WTC11 (cell line): ENCODE measurements around the gene MACROD2. TPM values are rescaled to one million over a fixed set of nuclear protein-coding genes. Genes with fewer than 3 reads are reported as not detected.

Experiments
- ATAC-seq: fragments of 200-7000 bp; cut with Tn5 transposase; 2 replicates; pipeline ENCODE4 v1.10.0; 2021; ENCODE audit warnings: mild to moderate bottlenecking, moderate library complexity
- CTCF ChIA-PET: fragments of 300-600 bp; sonication (Branson Sonifier 250); formaldehyde crosslinking; loops from one replicate; lab custom pipeline; 2021; ENCODE audit warnings: antibody characterized with exemption; lab: Charles Lee
- POLR2A ChIA-PET: fragments of 350-600 bp; sonication (Branson Sonifier 250); formaldehyde crosslinking; loops from one replicate; lab custom pipeline; 2021; ENCODE audit warnings: antibody characterized with exemption; lab: Charles Lee
- DNase-seq: peaks from one replicate; pipeline ENCODE4 v3.0.0; 2021; ENCODE audit warnings: low spot score
- H3K27ac Mint-ChIP-seq: 2 replicates; pipeline ENCODE4 v1.8.0; 2021; ENCODE audit warnings: mixed read lengths
- H3K27me3 Mint-ChIP-seq: 2 replicates; pipeline ENCODE4 v1.8.0; 2021; ENCODE audit warnings: low read depth, mild to moderate bottlenecking, moderate library complexity, mixed read lengths
- H3K36me3 Mint-ChIP-seq: 2 replicates; pipeline ENCODE4 v1.8.0; 2021; ENCODE audit warnings: mixed read lengths
- H3K4me1 Mint-ChIP-seq: 2 replicates; pipeline ENCODE4 v1.8.0; 2022; ENCODE audit warnings: mixed read lengths
- H3K4me3 Mint-ChIP-seq: 2 replicates; pipeline ENCODE4 v1.8.0; 2021; ENCODE audit warnings: mild to moderate bottlenecking, moderate library complexity, mixed read lengths
- H3K9me3 Mint-ChIP-seq: 2 replicates; pipeline ENCODE4 v1.8.0; 2021; ENCODE audit warnings: mixed read lengths
- ATF2 ChIP-seq: sonication (generic); formaldehyde crosslinking; IDR thresholded peaks from 2 replicates; pipeline ENCODE4 v1.8.1; 2022; ENCODE audit warnings: low read depth, missing genetic modification reagents, borderline replicate concordance
- CTCF ChIP-seq: fragments of 200-600 bp; IDR thresholded peaks from 2 replicates; pipeline ENCODE4 v1.8.0; 2022; ENCODE audit warnings: antibody characterized with exemption
- ELF4 ChIP-seq: sonication (generic); formaldehyde crosslinking; IDR thresholded peaks from 2 replicates; pipeline ENCODE4 v1.8.1; 2022; ENCODE audit warnings: low read depth, mild to moderate bottlenecking, moderate library complexity, missing genetic modification reagents
- FOXJ3 ChIP-seq: sonication (generic); formaldehyde crosslinking; IDR thresholded peaks from 2 replicates; pipeline ENCODE4 v1.9.0; 2021; ENCODE audit warnings: missing genetic modification reagents, mild to moderate bottlenecking, borderline replicate concordance
- GABPB1 ChIP-seq: sonication (generic); formaldehyde crosslinking; IDR thresholded peaks from 2 replicates; pipeline ENCODE4 v1.8.1; 2023; ENCODE audit warnings: mild to moderate bottlenecking, missing genetic modification reagents
- GTF2I ChIP-seq: fragments of 250-450 bp; sonication (Bioruptor Pico); conservative IDR thresholded peaks from 2 replicates; pipeline ENCODE4 v1.4.0; 2021; ENCODE audit warnings: mild to moderate bottlenecking
- KAT7 ChIP-seq: sonication (generic); formaldehyde crosslinking; IDR thresholded peaks from 2 replicates; pipeline ENCODE4 v1.8.1; 2023; ENCODE audit warnings: missing genetic modification reagents, mild to moderate bottlenecking, borderline replicate concordance
- NFYB ChIP-seq: sonication (generic); formaldehyde crosslinking; conservative IDR thresholded peaks from 2 replicates; pipeline ENCODE4 v1.8.0; 2022; ENCODE audit warnings: low read depth, missing genetic modification reagents
- PRDM15 ChIP-seq: sonication (generic); formaldehyde crosslinking; IDR thresholded peaks from 2 replicates; pipeline ENCODE4 v1.8.0; 2022; ENCODE audit warnings: missing genetic modification reagents
- RELA ChIP-seq: sonication (generic); formaldehyde crosslinking; IDR thresholded peaks from 2 replicates; pipeline ENCODE4 v1.8.1; 2022; ENCODE audit warnings: missing genetic modification reagents, mild to moderate bottlenecking, borderline replicate concordance
- SMAD4 ChIP-seq: sonication (generic); formaldehyde crosslinking; IDR thresholded peaks from 2 replicates; pipeline ENCODE4 v1.8.0; 2022; ENCODE audit warnings: mild to moderate bottlenecking, missing genetic modification reagents
- STAT6 ChIP-seq: sonication (generic); formaldehyde crosslinking; conservative IDR thresholded peaks from 2 replicates; pipeline ENCODE4 v1.8.1; 2023; ENCODE audit warnings: mild to moderate bottlenecking, low read depth, missing genetic modification reagents, moderate library complexity
- USF1 ChIP-seq: sonication (generic); formaldehyde crosslinking; IDR thresholded peaks from 2 replicates; pipeline ENCODE4 v1.8.0; 2022; ENCODE audit warnings: mild to moderate bottlenecking, missing genetic modification reagents
- ZBTB21 ChIP-seq: sonication (generic); formaldehyde crosslinking; IDR thresholded peaks from 2 replicates; pipeline ENCODE4 v1.8.1; 2023; ENCODE audit warnings: mild to moderate bottlenecking, missing genetic modification reagents, borderline replicate concordance
- ZNF396 ChIP-seq: fragments of 250-450 bp; sonication (Bioruptor Pico); IDR thresholded peaks from 2 replicates; pipeline ENCODE4 v1.8.0; 2021; ENCODE audit warnings: mild to moderate bottlenecking, moderate library complexity, borderline replicate concordance
- total RNA-seq: library from RNA; stranded (reverse); gene quantifications from 3 replicates; pipeline ENCODE4 v1.2.3, GENCODE V29; 2021

The MACROD2 gene
- total RNA-seq, 1 experiment from 2014 or later, result 4.1 TPM

GRCh38 chr20:15339264-15339663 lies 1343.9 kb downstream of the MACROD2 start:
- Mint-ChIP-seq H3K27ac (no peak overlapping the region), H3K9me3 (no peaks in the 10 kb centered on the region), H3K4me1 (peaks cover 21% of the 10 kb centered on the region), H3K27me3 (no peaks in the 10 kb centered on the region), H3K4me3 (no peak overlapping the region), H3K36me3 (no peaks in the 10 kb centered on the region)
- ChIA-PET POLR2A (no interaction called here), CTCF (no interaction called here)
- TF ChIP-seq ATF2 (CRISPR knock-in tag) (no peak), ELF4 (CRISPR knock-in tag) (no peak), GTF2I (CRISPR knock-in tag) (no peak)
- DNase-seq, result no peak
- ATAC-seq, result no peak

GRCh38 chr20:15342991-15343523 lies 1347.7 kb downstream of the MACROD2 start:
- ATAC-seq (no peak), DNase-seq (no peak)
- Mint-ChIP-seq H3K4me1 (peaks cover 7% of the 10 kb centered on the region), H3K27ac (no peak overlapping the region), H3K4me3 (no peak overlapping the region), H3K27me3 (no peaks in the 10 kb centered on the region), H3K9me3 (peaks cover 8% of the 10 kb centered on the region), H3K36me3 (peaks cover 4% of the 10 kb centered on the region)
- ChIA-PET CTCF (no interaction called here), POLR2A (no interaction called here)
- TF ChIP-seq SMAD4, result no peak
- TF ChIP-seq ZNF396 (CRISPR knock-in tag), result no peak

GRCh38 chr20:15345287-15345686 lies 1350.0 kb downstream of the MACROD2 start:
- DNase-seq, result no peak
- TF ChIP-seq GABPB1 (CRISPR knock-in tag) (no peak), STAT6 (CRISPR knock-in tag) (no peak), KAT7 (CRISPR knock-in tag) (no peak), ATF2 (CRISPR knock-in tag) (no peak)
- TF ChIP-seq, all 79 proteins: peak for 0
- H3K36me3 Mint-ChIP-seq, result peaks cover 13% of the 10 kb centered on the region
- no peak overlapping the region for H3K4me3 Mint-ChIP-seq
- ChIA-PET CTCF (no interaction called here), POLR2A (no interaction called here)
- ATAC-seq, result no peak
- no peaks in the 10 kb centered on the region for H3K27me3 Mint-ChIP-seq
- peaks cover 20% of the 10 kb centered on the region for H3K9me3 Mint-ChIP-seq
- H3K27ac Mint-ChIP-seq, result no peak overlapping the region
- H3K4me1 Mint-ChIP-seq, result peaks cover 4% of the 10 kb centered on the region; the same call in 1 of the 2 replicates

GRCh38 chr20:15346657-15347280 lies 1351.5 kb downstream of the MACROD2 start:
- Mint-ChIP-seq H3K27me3 (no peaks in the 10 kb centered on the region), H3K36me3 (peaks cover 13% of the 10 kb centered on the region)
- CTCF ChIA-PET, result no interaction called here
- no peak for TF ChIP-seq FOXJ3 (CRISPR knock-in tag)
- no peak for TF ChIP-seq USF1 (CRISPR knock-in tag)
- TF ChIP-seq PRDM15, result no peak
- no peak for TF ChIP-seq CTCF
- no peak for TF ChIP-seq ZBTB21 (CRISPR knock-in tag)
- TF ChIP-seq RELA (CRISPR knock-in tag), result no peak
- no peak for TF ChIP-seq NFYB (CRISPR knock-in tag)

More at GRCh38 chr20:15346657-15347280, 1351.5 kb downstream of the MACROD2 start:
- POLR2A ChIA-PET, result no interaction called here
- Mint-ChIP-seq H3K4me3 (no peak overlapping the region), H3K4me1 (peaks cover 4% of the 10 kb centered on the region; the same call in 1 of the 2 replicates), H3K27ac (no peak overlapping the region), H3K9me3 (peaks cover 20% of the 10 kb centered on the region)
- DNase-seq (no peak), ATAC-seq (no peak)
